Choroid plexus epithelial cell (primary cell): ENCODE data around the gene ALK.

ENCODE experiments used
- DNase-seq: peaks from one replicate; pipeline ENCODE4 v3.0.0-alpha.2; 2010; ENCODE audit warnings: low read depth
- H3K4me3 ChIP-seq: 2 replicates; pipeline ENCODE4 v1.5.1; 2011; ENCODE audit warnings: low read depth, mild to moderate bottlenecking, control low read depth, low read length, moderate library complexity
- CTCF ChIP-seq: conservative IDR thresholded peaks from 2 replicates; pipeline ENCODE4 v1.5.1; 2011; ENCODE audit warnings: low read depth, mild to moderate bottlenecking, control low read depth, inconsistent platforms, low read length, moderate library complexity

ALK gene

GRCh38 chr2:29789911-29790485 lies 131.4 kb downstream of the ALK start:
- no peak overlapping the region for H3K4me3 ChIP-seq
- no peak for TF ChIP-seq CTCF
- no peak for DNase-seq

- no peak for TF ChIP-seq CTCF
- DNase-seq = no peak
- H3K4me3 ChIP-seq = no peak overlapping the region
Measured at GRCh38 chr2:29787473-29788465, 133.6 kb downstream of the ALK start.

- TF ChIP-seq CTCF = no peak
- no peak for DNase-seq
- no peak overlapping the region for H3K4me3 ChIP-seq
Measured at GRCh38 chr2:29786361-29786760, 135.0 kb downstream of the ALK start.

GRCh38 chr2:29783666-29784065 lies 137.7 kb downstream of the ALK start:
- no peak overlapping the region for H3K4me3 ChIP-seq
- no peak for DNase-seq
- no peak for TF ChIP-seq CTCF

GRCh38 chr2:29782549-29783458 lies 138.6 kb downstream of the ALK start:
- no peak for DNase-seq
- H3K4me3 ChIP-seq = no peak overlapping the region
- no peak for TF ChIP-seq CTCF

- DNase-seq = no peak
- H3K4me3 ChIP-seq = no peak overlapping the region
- TF ChIP-seq CTCF = no peak
Measured at GRCh38 chr2:29782087-29782486, 139.3 kb downstream of the ALK start.
